Measurements from ENCODE around the gene VIPR2.

DNA sequence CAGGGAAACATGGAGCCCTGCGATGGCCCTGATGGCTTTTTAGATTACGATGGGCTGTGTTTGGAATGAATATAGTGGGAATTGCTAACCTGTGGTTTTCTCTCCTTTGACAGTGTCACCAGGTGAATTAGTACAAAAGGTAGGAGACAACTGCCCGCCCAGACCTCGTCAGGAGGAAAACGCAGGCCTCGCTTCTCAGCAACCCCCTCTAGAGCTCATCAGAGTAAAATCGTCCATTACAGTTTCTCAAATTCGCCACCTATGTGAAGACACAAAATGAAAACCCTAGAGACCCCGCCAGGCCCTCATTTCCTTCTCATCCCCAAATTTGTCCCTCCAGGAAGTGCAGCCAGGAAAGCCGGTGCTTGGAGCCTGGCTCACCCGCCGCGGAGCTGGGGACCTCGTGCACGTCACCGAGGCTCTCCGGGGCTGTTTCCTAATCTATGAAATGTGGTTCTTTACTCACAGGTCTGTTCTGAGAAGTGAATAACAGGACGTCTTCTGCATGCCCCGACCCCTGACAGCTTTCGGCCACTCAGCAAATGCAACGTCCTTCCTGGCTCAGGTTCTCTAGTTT, 143.7 kb downstream of the VIPR2 start:
- TF ChIP-seq, protein P1, sequence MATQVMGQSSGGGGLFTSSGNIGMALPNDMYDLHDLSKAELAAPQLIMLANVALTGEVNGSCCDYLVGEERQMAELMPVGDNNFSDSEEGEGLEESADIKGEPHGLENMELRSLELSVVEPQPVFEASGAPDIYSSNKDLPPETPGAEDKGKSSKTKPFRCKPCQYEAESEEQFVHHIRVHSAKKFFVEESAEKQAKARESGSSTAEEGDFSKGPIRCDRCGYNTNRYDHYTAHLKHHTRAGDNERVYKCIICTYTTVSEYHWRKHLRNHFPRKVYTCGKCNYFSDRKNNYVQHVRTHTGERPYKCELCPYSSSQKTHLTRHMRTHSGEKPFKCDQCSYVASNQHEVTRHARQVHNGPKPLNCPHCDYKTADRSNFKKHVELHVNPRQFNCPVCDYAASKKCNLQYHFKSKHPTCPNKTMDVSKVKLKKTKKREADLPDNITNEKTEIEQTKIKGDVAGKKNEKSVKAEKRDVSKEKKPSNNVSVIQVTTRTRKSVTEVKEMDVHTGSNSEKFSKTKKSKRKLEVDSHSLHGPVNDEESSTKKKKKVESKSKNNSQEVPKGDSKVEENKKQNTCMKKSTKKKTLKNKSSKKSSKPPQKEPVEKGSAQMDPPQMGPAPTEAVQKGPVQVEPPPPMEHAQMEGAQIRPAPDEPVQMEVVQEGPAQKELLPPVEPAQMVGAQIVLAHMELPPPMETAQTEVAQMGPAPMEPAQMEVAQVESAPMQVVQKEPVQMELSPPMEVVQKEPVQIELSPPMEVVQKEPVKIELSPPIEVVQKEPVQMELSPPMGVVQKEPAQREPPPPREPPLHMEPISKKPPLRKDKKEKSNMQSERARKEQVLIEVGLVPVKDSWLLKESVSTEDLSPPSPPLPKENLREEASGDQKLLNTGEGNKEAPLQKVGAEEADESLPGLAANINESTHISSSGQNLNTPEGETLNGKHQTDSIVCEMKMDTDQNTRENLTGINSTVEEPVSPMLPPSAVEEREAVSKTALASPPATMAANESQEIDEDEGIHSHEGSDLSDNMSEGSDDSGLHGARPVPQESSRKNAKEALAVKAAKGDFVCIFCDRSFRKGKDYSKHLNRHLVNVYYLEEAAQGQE (IDR thresholded peaks at IDR 0.05; ENCODE audit: unreplicated experiment) = no peak
- TF ChIP-seq EZH2 (IDR thresholded peaks at IDR 0.05; ENCODE audit: low read depth, unreplicated experiment) = no peak
- TF ChIP-seq, protein P2, sequence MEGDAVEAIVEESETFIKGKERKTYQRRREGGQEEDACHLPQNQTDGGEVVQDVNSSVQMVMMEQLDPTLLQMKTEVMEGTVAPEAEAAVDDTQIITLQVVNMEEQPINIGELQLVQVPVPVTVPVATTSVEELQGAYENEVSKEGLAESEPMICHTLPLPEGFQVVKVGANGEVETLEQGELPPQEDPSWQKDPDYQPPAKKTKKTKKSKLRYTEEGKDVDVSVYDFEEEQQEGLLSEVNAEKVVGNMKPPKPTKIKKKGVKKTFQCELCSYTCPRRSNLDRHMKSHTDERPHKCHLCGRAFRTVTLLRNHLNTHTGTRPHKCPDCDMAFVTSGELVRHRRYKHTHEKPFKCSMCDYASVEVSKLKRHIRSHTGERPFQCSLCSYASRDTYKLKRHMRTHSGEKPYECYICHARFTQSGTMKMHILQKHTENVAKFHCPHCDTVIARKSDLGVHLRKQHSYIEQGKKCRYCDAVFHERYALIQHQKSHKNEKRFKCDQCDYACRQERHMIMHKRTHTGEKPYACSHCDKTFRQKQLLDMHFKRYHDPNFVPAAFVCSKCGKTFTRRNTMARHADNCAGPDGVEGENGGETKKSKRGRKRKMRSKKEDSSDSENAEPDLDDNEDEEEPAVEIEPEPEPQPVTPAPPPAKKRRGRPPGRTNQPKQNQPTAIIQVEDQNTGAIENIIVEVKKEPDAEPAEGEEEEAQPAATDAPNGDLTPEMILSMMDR (conservative IDR thresholded peaks at IDR 0.05; ENCODE audit: low read depth in 2 of 2) = peak; percentile 45 to 50
- no peak for TF ChIP-seq EZH2phosphoT487 (IDR thresholded peaks at IDR 0.05; ENCODE audit: unreplicated experiment)
- no peak for TF ChIP-seq CREB1 (CRISPR knock-in tag; IDR thresholded peaks at IDR 0.05; ENCODE audit: low read depth)
- TF ChIP-seq STAT1 (IDR thresholded peaks at IDR 0.05; ENCODE audit: unreplicated experiment) = no peak
- TF ChIP-seq NANOG (IDR thresholded peaks at IDR 0.05; ENCODE audit: borderline replicate concordance) = no peak
- TF ChIP-seq POLR2AphosphoS5 (IDR thresholded peaks at IDR 0.05; ENCODE audit: low read depth) = no peak
- no peak for TF ChIP-seq ZNF331 (CRISPR knock-in tag; IDR thresholded peaks at IDR 0.05; ENCODE audit: low read depth)

Measured in GM23338 (cell line).